Neuronal stem cell (in vitro differentiated cells): ENCODE measurements around the gene APLP2.

ENCODE experiments used
- DNase-seq: peaks from one replicate; pipeline ENCODE4 v3.0.0-alpha.2; 2013; ENCODE audit warnings: low spot score
- H2AFZ ChIP-seq: one replicate; pipeline ENCODE4 v1.6.1; 2013; ENCODE audit warnings: mild to moderate bottlenecking, low read length, inconsistent platforms
- H2AK5ac ChIP-seq: 2 replicates; pipeline ENCODE4 v1.6.1; 2013; ENCODE audit warnings: low read depth, mild to moderate bottlenecking, inconsistent platforms, low read length, moderate library complexity, mixed read lengths
- H2BK120ac ChIP-seq: 2 replicates; pipeline ENCODE4 v1.6.1; 2013; ENCODE audit warnings: low read depth, mild to moderate bottlenecking, inconsistent platforms, low read length, moderate library complexity, mixed read lengths
- H2BK12ac ChIP-seq: one replicate; pipeline ENCODE4 v1.6.1; 2013; ENCODE audit warnings: low read length, inconsistent platforms
- H2BK15ac ChIP-seq: 2 replicates; pipeline ENCODE4 v1.6.1; 2013; ENCODE audit warnings: mild to moderate bottlenecking, low read length, inconsistent platforms, mixed read lengths
- H2BK5ac ChIP-seq: one replicate; pipeline ENCODE4 v1.6.1; 2013; ENCODE audit warnings: inconsistent platforms, mild to moderate bottlenecking, low read length, moderate library complexity
- H3K14ac ChIP-seq: one replicate; pipeline ENCODE4 v1.6.1; 2013; ENCODE audit warnings: low read length, inconsistent platforms
- H3K18ac ChIP-seq: 2 replicates; pipeline ENCODE4 v1.6.1; 2013; ENCODE audit warnings: low read length, inconsistent platforms
- H3K23ac ChIP-seq: 2 replicates; pipeline ENCODE4 v1.6.1; 2013; ENCODE audit warnings: low read depth, mild to moderate bottlenecking, mixed read lengths, low read length, inconsistent platforms; ENCODE audit not compliant: poor library complexity
- H3K27ac ChIP-seq: replicated peaks from 3 replicates; pipeline ENCODE4 v1.5.1; 2013; ENCODE audit warnings: low read length, inconsistent platforms
- H3K27me3 ChIP-seq, 3 experiments: 2 replicates each; pipeline ENCODE4 v1.6.1; 2013; ENCODE audit warnings: low read length in 3 of 3, mild to moderate bottlenecking in 2 of 3, inconsistent platforms in 1 of 3, low read depth in 1 of 3, mixed read lengths in 1 of 3, moderate library complexity in 1 of 3; ENCODE audit not compliant: control insufficient read depth in 3 of 3, insufficient read depth in 3 of 3
- H3K36me3 ChIP-seq, 2 donors: replicated peaks in 1 of 2; 2 replicates each; pipeline ENCODE4 v1.6.1; 2013; ENCODE audit warnings: low read length in 2 of 2; ENCODE audit not compliant: control insufficient read depth in 2 of 2, insufficient read depth in 2 of 2
- H3K4ac ChIP-seq: 2 replicates; pipeline ENCODE4 v1.6.1; 2013; ENCODE audit warnings: inconsistent platforms, mild to moderate bottlenecking, low read length, moderate library complexity
- H3K4me1 ChIP-seq, 2 donors: 1 replicate in 1 of 2; 2 replicates in 1 of 2; pipeline ENCODE4 v1.6.1; 2013; ENCODE audit warnings: low read length in 2 of 2, low read depth in 1 of 2; ENCODE audit not compliant: control insufficient read depth in 2 of 2, insufficient read depth in 1 of 2
- H3K4me2 ChIP-seq: one replicate; pipeline ENCODE4 v1.6.1; 2013; ENCODE audit warnings: mild to moderate bottlenecking, low read length, inconsistent platforms; ENCODE audit not compliant: insufficient read depth, poor library complexity, severe bottlenecking
- H3K4me3 ChIP-seq, 2 donors: 2 replicates each; pipeline ENCODE4 v1.5.1; 2013; ENCODE audit warnings: low read length in 2 of 2, mild to moderate bottlenecking in 2 of 2, inconsistent platforms in 1 of 2, moderate library complexity in 1 of 2
- H3K79me1 ChIP-seq: one replicate; pipeline ENCODE4 v1.6.1; 2013; ENCODE audit warnings: low read depth, mild to moderate bottlenecking, inconsistent platforms, low read length, moderate library complexity
- H3K9ac ChIP-seq: one replicate; pipeline ENCODE4 v1.6.1; 2013; ENCODE audit warnings: mild to moderate bottlenecking, low read depth, low read length, inconsistent platforms; ENCODE audit not compliant: poor library complexity
- H3K9me3 ChIP-seq, 2 donors: replicated peaks in 1 of 2; 2 replicates each; pipeline versions ENCODE3 to v1.6.1; 2013; ENCODE audit warnings: low read length in 2 of 2, mild to moderate bottlenecking in 2 of 2, inconsistent platforms in 1 of 2, low read depth in 1 of 2, mixed read lengths in 1 of 2, moderate library complexity in 1 of 2; ENCODE audit not compliant: control insufficient read depth in 2 of 2, insufficient read depth in 1 of 2
- H4K8ac ChIP-seq: one replicate; pipeline ENCODE4 v1.6.1; 2013; ENCODE audit warnings: low read depth, mild to moderate bottlenecking, inconsistent platforms, low read length, moderate library complexity
- H4K91ac ChIP-seq: one replicate; pipeline ENCODE4 v1.6.1; 2013; ENCODE audit warnings: low read length, low read depth, mild to moderate bottlenecking, inconsistent platforms; ENCODE audit not compliant: poor library complexity
- WGBS, 2 donors: extraction: QIAGEN DNeasy Blood & Tissue Kit; methylation state at CpG; one replicate each; pipeline ENCODE4 v1.1.7; 2013; ENCODE audit warnings: missing lambda C conversion rate in 2 of 2, mixed read lengths in 1 of 2; ENCODE audit not compliant: insufficient read length in 2 of 2, insufficient replicate concordance in 1 of 2; ENCODE audit errors: extremely low coverage in 2 of 2; 5-methylcytosine and 5-hydroxymethylcytosine counted together

The APLP2 gene

GRCh38 chr11:130087294-130087926, 17.7 kb downstream of the APLP2 start:
- no peak for DNase-seq
- no peak overlapping the region for H2BK120ac ChIP-seq
- WGBS, 2 donors, result no CpG with 5 or more reads among the region's 7 CpGs

GRCh38 chr11:130088217-130088616, 18.5 kb downstream of the APLP2 start:
- H3K36me3 ChIP-seq, result peaks cover 0 to 8% of the 10 kb centered on the region in 2 donors
- peaks cover 0 to 20% of the 10 kb centered on the region in 2 donors for H3K4me1 ChIP-seq
- H2BK12ac ChIP-seq, result no peak overlapping the region
- peaks cover 2% of the 10 kb centered on the region for H3K79me1 ChIP-seq
- no peak overlapping the region for H3K4me2 ChIP-seq
- H2AFZ ChIP-seq, result no peak overlapping the region
- no peak overlapping the region for H3K4ac ChIP-seq
- no peak for DNase-seq
- no CpG with 5 or more reads among the region's 2 CpGs for WGBS, 2 donors
- no peak overlapping the region for H4K8ac ChIP-seq
- H4K91ac ChIP-seq, result no peak overlapping the region
- H3K14ac ChIP-seq, result no peak overlapping the region
- no peak overlapping the region for H2BK15ac ChIP-seq
- no peak overlapping the region for H3K18ac ChIP-seq
- no peak overlapping the region for H2BK5ac ChIP-seq
- H3K9me3 ChIP-seq, result peaks cover 5 to 27% of the 10 kb centered on the region in 2 donors
- no peak overlapping the region for H3K9ac ChIP-seq
- H2BK120ac ChIP-seq, result no peak overlapping the region
- H3K23ac ChIP-seq, result no peak overlapping the region
- no peaks in the 10 kb centered on the region for H3K27me3 ChIP-seq
- H3K27ac ChIP-seq, result peak overlapping the region; percentile 77
- H2AK5ac ChIP-seq, result no peak overlapping the region
- no peak overlapping the region for H3K4me3 ChIP-seq

More at GRCh38 chr11:130087294-130087926, 17.7 kb downstream of the APLP2 start:
- no peak overlapping the region for H3K4me2 ChIP-seq
- no peak overlapping the region for H2BK12ac ChIP-seq
- peaks cover 0 to 16% of the 10 kb centered on the region in 2 donors for H3K36me3 ChIP-seq
- no peak overlapping the region for H3K9ac ChIP-seq
- no peak overlapping the region for H3K4me3 ChIP-seq
- no peak overlapping the region for H2BK5ac ChIP-seq
- H3K14ac ChIP-seq, result no peak overlapping the region
- no peak overlapping the region for H3K4ac ChIP-seq
- H4K91ac ChIP-seq, result no peak overlapping the region
- no peak overlapping the region for H2BK15ac ChIP-seq
- H3K9me3 ChIP-seq, result peaks cover 0 to 22% of the 10 kb centered on the region in 2 donors
- no peak overlapping the region for H4K8ac ChIP-seq
- no peak overlapping the region for H2AK5ac ChIP-seq
- no peak overlapping the region for H3K23ac ChIP-seq
- peak overlapping the region; percentile 56 for H3K27ac ChIP-seq
- no peak overlapping the region for H3K18ac ChIP-seq
- H2AFZ ChIP-seq, result no peak overlapping the region
- H3K27me3 ChIP-seq, result no peaks in the 10 kb centered on the region
- peaks cover 2% of the 10 kb centered on the region for H3K79me1 ChIP-seq
- H3K4me1 ChIP-seq, result peaks cover 0 to 20% of the 10 kb centered on the region in 2 donors

GRCh38 chr11:130088919-130089673, 19.4 kb downstream of the APLP2 start:
- Histone ChIP-seq H2BK15ac (no peak overlapping the region), H3K23ac (no peak overlapping the region), H3K4ac (no peak overlapping the region), H2BK12ac (peak overlapping the region; percentile 3), H2BK5ac (no peak overlapping the region), H2BK120ac (no peak overlapping the region), H3K4me1 (peaks cover 0 to 20% of the 10 kb centered on the region in 2 donors), H3K18ac (peak overlapping the region; percentile 16), H3K27ac (peak overlapping the region; percentile 83), H3K4me2 (no peak overlapping the region), H3K9ac (no peak overlapping the region), H4K8ac (no peak overlapping the region), H2AK5ac (no peak overlapping the region), H3K27me3 (no peaks in the 10 kb centered on the region), H3K4me3 (no peak overlapping the region), H3K36me3 (peaks cover 0 to 9% of the 10 kb centered on the region in 2 donors), H2AFZ (no peak overlapping the region), H4K91ac (peak overlapping the region; percentile 49), H3K9me3 (peaks cover 5 to 28% of the 10 kb centered on the region in 2 donors), H3K14ac (no peak overlapping the region), H3K79me1 (peaks cover 2% of the 10 kb centered on the region)
- no peak for DNase-seq
- no CpG with 5 or more reads among the region's 9 CpGs for WGBS, 2 donors

GRCh38 chr11:130089674-130090073, 20.0 kb downstream of the APLP2 start:
- no CpG with 5 or more reads among the region's 5 CpGs for WGBS, 2 donors
- peaks cover 0 to 20% of the 10 kb centered on the region in 2 donors for H3K4me1 ChIP-seq
- no peak overlapping the region for H3K4ac ChIP-seq
- no peak overlapping the region for H3K4me2 ChIP-seq
- no peak overlapping the region for H4K8ac ChIP-seq
- H2BK120ac ChIP-seq, result no peak overlapping the region
- H3K9me3 ChIP-seq, result peaks cover 5 to 23% of the 10 kb centered on the region in 2 donors
- H2AFZ ChIP-seq, result no peak overlapping the region
- peak overlapping the region; percentile 49 for H4K91ac ChIP-seq
- no peaks in the 10 kb centered on the region for H3K27me3 ChIP-seq
- peak overlapping the region; percentile 83 for H3K27ac ChIP-seq
- H2BK15ac ChIP-seq, result no peak overlapping the region
- no peak overlapping the region for H2BK5ac ChIP-seq
- peak overlapping the region; percentile 41 for H2AK5ac ChIP-seq
- no peak overlapping the region for H3K23ac ChIP-seq
- no peak overlapping the region for H3K9ac ChIP-seq
- DNase-seq, result no peak
- no peak overlapping the region for H3K4me3 ChIP-seq
- H3K79me1 ChIP-seq, result peaks cover 2% of the 10 kb centered on the region
- no peak overlapping the region for H2BK12ac ChIP-seq
- peak overlapping the region; percentile 44 for H3K18ac ChIP-seq
- H3K36me3 ChIP-seq, result peaks cover 0 to 5% of the 10 kb centered on the region in 2 donors
- H3K14ac ChIP-seq, result no peak overlapping the region
